GM20000 (cell line): ENCODE measurements around the gene CTNNA3.
A peak's percentile ranks its signal among the peaks of the same experiment; 100 is the strongest.

Experiments
- DNase-seq: peaks from one replicate; pipeline ENCODE4 v3.0.0; 2012; ENCODE audit warnings: low spot score
- CTCF ChIP-seq: IDR thresholded peaks from 2 replicates; pipeline ENCODE4 v1.5.1; 2012; ENCODE audit warnings: mild to moderate bottlenecking, control low read depth; ENCODE audit errors: extremely low read depth, missing control alignments

Gene CTNNA3

GRCh38 chr10:67670401-67670800 lies 25.6 kb downstream of the CTNNA3 start:
- DNase-seq = no peak
- TF ChIP-seq CTCF = no peak

GRCh38 chr10:67669978-67670377 lies 26.0 kb downstream of the CTNNA3 start:
- no peak for TF ChIP-seq CTCF
- DNase-seq = no peak

- no peak for DNase-seq
These were observed 27.5 kb downstream of the CTNNA3 start for GRCh38 chr10:67668448-67668847.

GRCh38 chr10:67667035-67667425 lies 29.0 kb downstream of the CTNNA3 start:
- DNase-seq = no peak
- no peak for TF ChIP-seq CTCF

More at GRCh38 chr10:67668448-67668847, 27.5 kb downstream of the CTNNA3 start:
- no peak for TF ChIP-seq CTCF

- TF ChIP-seq CTCF = no peak
- peak; percentile 15 for DNase-seq
These were observed 29.5 kb downstream of the CTNNA3 start for GRCh38 chr10:67666416-67667034.

- no peak for TF ChIP-seq CTCF
- DNase-seq = no peak
These were observed 30.5 kb downstream of the CTNNA3 start for GRCh38 chr10:67665491-67665890.

- TF ChIP-seq CTCF = no peak
- no peak for DNase-seq
These were observed 31.1 kb downstream of the CTNNA3 start for GRCh38 chr10:67664942-67665341.
